ENCODE measurements around the gene FAM98C. TPM values are rescaled to one million over a fixed set of nuclear protein-coding genes. Genes with fewer than 3 reads are reported as not detected.
"Not testable (repeated sequence)": the region's sequence is repeated elsewhere in the genome, so short reads cannot be mapped to it uniquely, and the experiment has no call there.

FAM98C gene
- total and polyA plus RNA-seq, 3 experiments from 2014 or later: 16.8 to 25.2 (median 17.8) TPM

GRCh38 chr19:38361633-38362075, 41.2 kb upstream of the FAM98C start:
- H3K4me1 ChIP-seq (ENCODE audit: insufficient read depth, low read length): peaks cover 12% of the 10 kb centered on the region
- ChIA-PET CTCF (interaction anchor here (1.6 to 2.0 kb wide), 2 partner anchors 26 to 41 kb away, joined by 5 to 7 read pairs; partner anchors contain the start of genes CATSPERG and FAM98C), POLR2A (interaction anchor here (1.0 to 2.3 kb wide), 3 partner anchors 12 to 34 kb away, joined by 3 to 11 read pairs (median 9); partner anchors contain the start of genes GGN and PSMD8)
- H3K27ac Mint-ChIP-seq: peak overlapping the region in 1 of 8 donors; percentile 52
- H3K4me1 Mint-ChIP-seq: peaks cover 8 to 22% (median 13%) of the 10 kb centered on the region in 3 donors
- no peaks in the 10 kb centered on the region for H3K36me3 ChIP-seq (ENCODE audit: insufficient read depth, low read length)
- DNase-seq: peak; percentile 37 to 72 (median 48)
- peak overlapping the region; percentile 69 to 93 (median 84) for H3K4me3 Mint-ChIP-seq
- H3K4me3 ChIP-seq (ENCODE audit: low read length): peak overlapping the region; percentile 66
- H3K27ac ChIP-seq (ENCODE audit: low read depth, low read length): no peak overlapping the region
- no peaks in the 10 kb centered on the region for H3K27me3 ChIP-seq (ENCODE audit: insufficient read depth, low read length, poor library complexity, severe bottlenecking)
- peaks cover 3 to 7% of the 10 kb centered on the region in 2 donors for H3K27me3 Mint-ChIP-seq
- H3K9me3 ChIP-seq (ENCODE audit: low read length): no peaks in the 10 kb centered on the region
- no peaks in the 10 kb centered on the region for H3K9me3 Mint-ChIP-seq
- no peaks in the 10 kb centered on the region for H3K36me3 Mint-ChIP-seq

- no peaks in the 10 kb centered on the region for H3K27me3 ChIP-seq (ENCODE audit: insufficient read depth, low read length, poor library complexity, severe bottlenecking)
- POLR2A ChIA-PET: interaction anchor here (1.0 to 2.3 kb wide), 4 partner anchors 11 to 34 kb away, joined by 3 to 11 read pairs (median 6); partner anchors contain the start of genes GGN and PSMD8
- H3K27ac Mint-ChIP-seq: peak overlapping the region in 4 of 8 donors; percentile 10 to 82 (median 36)
Measured at GRCh38 chr19:38362076-38362945, 40.6 kb upstream of the FAM98C start.

GRCh38 chr19:38362946-38363688, 39.8 kb upstream of the FAM98C start:
- Mint-ChIP-seq H3K4me1 (peaks cover 8 to 22% (median 13%) of the 10 kb centered on the region in 3 donors), H3K4me3 (peak overlapping the region; percentile 17 to 93 (median 65)), H3K27me3 (peaks cover 5 to 11% of the 10 kb centered on the region in 2 donors)
- Histone ChIP-seq H3K4me1 (ENCODE audit: insufficient read depth, low read length) (peaks cover 12% of the 10 kb centered on the region), H3K4me3 (ENCODE audit: low read length) (peak overlapping the region; percentile 66)
- H3K36me3 ChIP-seq (ENCODE audit: insufficient read depth, low read length); H3K9me3 Mint-ChIP-seq; H3K27me3 ChIP-seq (ENCODE audit: insufficient read depth, low read length, poor library complexity, severe bottlenecking); CTCF ChIA-PET; H3K27ac ChIP-seq (ENCODE audit: low read depth, low read length); DNase-seq; H3K9me3 ChIP-seq (ENCODE audit: low read length); H3K36me3 Mint-ChIP-seq; H3K27ac Mint-ChIP-seq: not testable (repeated sequence)
- POLR2A ChIA-PET: interaction anchor here (1.1 to 2.3 kb wide), 3 partner anchors 10 to 33 kb away, joined by 4 to 11 read pairs (median 9); partner anchors contain the start of gene PSMD8

More at GRCh38 chr19:38362076-38362945, 40.6 kb upstream of the FAM98C start:
- Mint-ChIP-seq H3K27me3 (peaks cover 5 to 7% of the 10 kb centered on the region in 2 donors), H3K9me3 (no peaks in the 10 kb centered on the region), H3K4me3 (peak overlapping the region; percentile 69 to 93 (median 84)), H3K4me1 (peaks cover 8 to 22% (median 13%) of the 10 kb centered on the region in 3 donors), H3K36me3 (no peaks in the 10 kb centered on the region)
- Histone ChIP-seq H3K4me1 (ENCODE audit: insufficient read depth, low read length) (peaks cover 12% of the 10 kb centered on the region), H3K27ac (ENCODE audit: low read depth, low read length) (no peak overlapping the region), H3K4me3 (ENCODE audit: low read length) (peak overlapping the region; percentile 66), H3K36me3 (ENCODE audit: insufficient read depth, low read length) (no peaks in the 10 kb centered on the region), H3K9me3 (ENCODE audit: low read length) (no peaks in the 10 kb centered on the region)
- CTCF ChIA-PET: interaction anchor here (2.0 kb wide), 1 partner anchor 27 kb away, joined by 7 read pairs; the partner anchor contains the start of gene CATSPERG
- peak; percentile 43 to 76 (median 50) for DNase-seq

- Histone ChIP-seq H3K27me3 (ENCODE audit: insufficient read depth, low read length, poor library complexity, severe bottlenecking) (no peaks in the 10 kb centered on the region), H3K4me1 (ENCODE audit: insufficient read depth, low read length) (peaks cover 8% of the 10 kb centered on the region), H3K27ac (ENCODE audit: low read depth, low read length) (no peak overlapping the region), H3K4me3 (ENCODE audit: low read length) (no peak overlapping the region), H3K36me3 (ENCODE audit: insufficient read depth, low read length) (no peaks in the 10 kb centered on the region), H3K9me3 (ENCODE audit: low read length) (no peaks in the 10 kb centered on the region)
- DNase-seq: no peak
- Mint-ChIP-seq H3K36me3 (no peaks in the 10 kb centered on the region), H3K4me1 (peaks cover 0 to 9% (median 0%) of the 10 kb centered on the region in 3 donors), H3K27ac (no peak overlapping the region), H3K9me3 (no peaks in the 10 kb centered on the region), H3K27me3 (peaks cover 12 to 19% of the 10 kb centered on the region in 2 donors), H3K4me3 (no peak overlapping the region)
- CTCF ChIA-PET: no interaction called here
- POLR2A ChIA-PET: no interaction called here
Measured at GRCh38 chr19:38367041-38367440, 35.9 kb upstream of the FAM98C start.

- POLR2A ChIA-PET: no interaction called here
- no peak for DNase-seq
- H3K4me1 ChIP-seq (ENCODE audit: insufficient read depth, low read length): no peaks in the 10 kb centered on the region
- peaks cover 12 to 19% of the 10 kb centered on the region in 2 donors for H3K27me3 Mint-ChIP-seq
- H3K4me3 ChIP-seq (ENCODE audit: low read length): no peak overlapping the region
- H3K9me3 ChIP-seq (ENCODE audit: low read length): no peaks in the 10 kb centered on the region
- peak overlapping the region in 1 of 7 donors; percentile 21 for H3K4me3 Mint-ChIP-seq
- no peaks in the 10 kb centered on the region for H3K36me3 ChIP-seq (ENCODE audit: insufficient read depth, low read length)
- H3K4me1 Mint-ChIP-seq: peaks cover 5 to 6% (median 5%) of the 10 kb centered on the region in 3 donors
- H3K27me3 ChIP-seq (ENCODE audit: insufficient read depth, low read length, poor library complexity, severe bottlenecking): no peaks in the 10 kb centered on the region
- H3K9me3 Mint-ChIP-seq: no peaks in the 10 kb centered on the region
- peak overlapping the region in 1 of 8 donors; percentile 13 for H3K27ac Mint-ChIP-seq
- CTCF ChIA-PET: interaction anchor here (1.8 kb wide), 1 partner anchor 33 kb away, joined by 4 read pairs; the partner anchor contains the start of gene FAM98C
- H3K36me3 Mint-ChIP-seq: peaks cover 0 to under 1% (median 0%) of the 10 kb centered on the region in 3 donors
- no peak overlapping the region for H3K27ac ChIP-seq (ENCODE audit: low read depth, low read length)
Measured at GRCh38 chr19:38369584-38369983, 33.3 kb upstream of the FAM98C start.

GRCh38 chr19:38370299-38370698, 32.6 kb upstream of the FAM98C start:
- peaks cover 3% of the 10 kb centered on the region for H3K4me1 ChIP-seq (ENCODE audit: insufficient read depth, low read length)
- Mint-ChIP-seq H3K27ac (peak overlapping the region in 2 of 8 donors; percentile 66 to 85), H3K9me3 (no peaks in the 10 kb centered on the region), H3K36me3 (peaks cover 0 to 8% (median 1%) of the 10 kb centered on the region in 3 donors), H3K27me3 (peaks cover 12 to 19% of the 10 kb centered on the region in 2 donors), H3K4me1 (peaks cover 12 to 13% (median 12%) of the 10 kb centered on the region in 3 donors), H3K4me3 (peak overlapping the region in 1 of 7 donors; percentile 68)
- no peak for DNase-seq
- ChIA-PET POLR2A (no interaction called here), CTCF (interaction anchor here (1.8 kb wide), 1 partner anchor 33 kb away, joined by 4 read pairs; the partner anchor contains the start of gene FAM98C)
- no peaks in the 10 kb centered on the region for H3K9me3 ChIP-seq (ENCODE audit: low read length)
- no peak overlapping the region for H3K4me3 ChIP-seq (ENCODE audit: low read length)
- no peaks in the 10 kb centered on the region for H3K27me3 ChIP-seq (ENCODE audit: insufficient read depth, low read length, poor library complexity, severe bottlenecking)
- no peaks in the 10 kb centered on the region for H3K36me3 ChIP-seq (ENCODE audit: insufficient read depth, low read length)
- H3K27ac ChIP-seq (ENCODE audit: low read depth, low read length): no peak overlapping the region

- no peaks in the 10 kb centered on the region for H3K9me3 Mint-ChIP-seq
- H3K4me3 ChIP-seq (ENCODE audit: low read length): no peak overlapping the region
- H3K36me3 ChIP-seq (ENCODE audit: insufficient read depth, low read length): peaks cover 3% of the 10 kb centered on the region
- POLR2A ChIA-PET: no interaction called here
- H3K27me3 Mint-ChIP-seq: peaks cover 12 to 19% of the 10 kb centered on the region in 2 donors
- CTCF ChIA-PET: no interaction called here
- no peak overlapping the region for H3K4me3 Mint-ChIP-seq
- peak overlapping the region in 1 of 8 donors; percentile 58 for H3K27ac Mint-ChIP-seq
- H3K27me3 ChIP-seq (ENCODE audit: insufficient read depth, low read length, poor library complexity, severe bottlenecking): no peaks in the 10 kb centered on the region
- H3K4me1 Mint-ChIP-seq: peaks cover 20 to 21% (median 20%) of the 10 kb centered on the region in 3 donors
- H3K27ac ChIP-seq (ENCODE audit: low read depth, low read length): no peak overlapping the region
- H3K36me3 Mint-ChIP-seq: peaks cover 0 to 13% (median 3%) of the 10 kb centered on the region in 3 donors
- H3K4me1 ChIP-seq (ENCODE audit: insufficient read depth, low read length): peaks cover 10% of the 10 kb centered on the region
- no peak for DNase-seq
- H3K9me3 ChIP-seq (ENCODE audit: low read length): no peaks in the 10 kb centered on the region
Measured at GRCh38 chr19:38371081-38371480, 31.8 kb upstream of the FAM98C start.
